GM12878 (cell line): ENCODE data around the gene CCDC32. TPM values are rescaled to one million over a fixed set of nuclear protein-coding genes. Genes with fewer than 3 reads are reported as not detected.

Source experiments
- ATAC-seq: fragments of 200-7000 bp; cut with Tn5 transposase; 3 replicates; pipeline ENCODE4 v1.9.1; 2020; ENCODE audit warnings: mild to moderate bottlenecking, moderate library complexity
- BruUV-seq: library from RNA; stranded (reverse); fragments of 400-500 nt; replicated peaks from 2 replicates; lab custom pipeline; 2021; lab: Mats Ljungman, UMichigan
- CTCF ChIA-PET: fragments of 300-600 bp; sonication (Branson Sonifier 250); formaldehyde crosslinking; extraction: SDS; loops from one replicate; lab custom pipeline; 2021; ENCODE audit warnings: inconsistent platforms; lab: Yijun Ruan, JAX
- POLR2A ChIA-PET: fragments of 350-600 bp; formaldehyde crosslinking; extraction: SDS; loops from one replicate; lab custom pipeline; 2021; ENCODE audit warnings: inconsistent platforms; lab: Charles Lee
- RAD21 ChIA-PET: fragments of 300-600 bp; sonication (Branson Sonifier 250); formaldehyde crosslinking; loops from one replicate; lab custom pipeline; 2023; ENCODE audit warnings: antibody characterized with exemption; ENCODE audit not compliant: unreplicated experiment; lab: Charles Lee
- SMC1A ChIA-PET: fragments of 300-600 bp; sonication (Branson Sonifier 250); formaldehyde crosslinking; loops from one replicate; lab custom pipeline; 2023; ENCODE audit not compliant: unreplicated experiment, uncharacterized antibody; lab: Charles Lee
- DNase-seq: peaks from one replicate; pipeline ENCODE4 v3.0.0-alpha.2; 2011; ENCODE audit warnings: low read depth, low spot score
- FAIRE-seq: peaks from 3 replicates; lab custom pipeline; 2011; peaks lifted over from hg19 to GRCh38; lab: Jason Lieb, UNC
- H2AFZ ChIP-seq: 2 replicates; pipeline ENCODE4 v1.6.0; 2011; ENCODE audit warnings: low read depth, low read length, control low read depth; ENCODE audit not compliant: control insufficient read depth
- H3K27ac ChIP-seq: 2 replicates; pipeline ENCODE4 v1.5.1; 2011; ENCODE audit warnings: control low read depth; ENCODE audit not compliant: control insufficient read depth, insufficient read depth
- H3K27me3 ChIP-seq, 2 experiments: replicated peaks in 1 of 2; 2 replicates each; pipeline versions ENCODE4 v1.6.0 to v1.6.1; 2011; ENCODE audit warnings: low read length in 1 of 2; ENCODE audit not compliant: control insufficient read depth in 2 of 2, insufficient read depth in 2 of 2
- H3K36me3 ChIP-seq, 2 experiments: 2 replicates each; pipeline ENCODE4 v1.5.1; 2011; ENCODE audit warnings: low read length in 1 of 2; ENCODE audit not compliant: control insufficient read depth in 2 of 2, insufficient read depth in 2 of 2
- H3K4me1 ChIP-seq: 2 replicates; pipeline ENCODE4 v1.6.1; 2011; ENCODE audit warnings: mild to moderate bottlenecking, low read length, moderate library complexity, mixed read lengths; ENCODE audit not compliant: control insufficient read depth, insufficient read depth
- H3K4me2 ChIP-seq: 2 replicates; pipeline ENCODE4 v1.6.0; 2011; ENCODE audit warnings: control low read depth; ENCODE audit not compliant: control insufficient read depth, insufficient read depth
- H3K4me3 ChIP-seq: fragments of 200-600 bp; sonication (generic); 2 replicates; pipeline ENCODE4 v1.5.1; 2016
- H3K79me2 ChIP-seq: 2 replicates; pipeline ENCODE4 v1.6.0; 2011; ENCODE audit warnings: low read length; ENCODE audit not compliant: control insufficient read depth, insufficient read depth
- H3K9ac ChIP-seq: 2 replicates; pipeline ENCODE4 v1.8.0; 2011; ENCODE audit warnings: low read length, control low read depth, mixed read lengths; ENCODE audit not compliant: control insufficient read depth, insufficient read depth
- H3K9me3 ChIP-seq: replicated peaks from 3 replicates; pipeline ENCODE4 v1.5.1; 2011; ENCODE audit warnings: mild to moderate bottlenecking, low read length; ENCODE audit not compliant: control insufficient read depth, insufficient read depth
- H4K20me1 ChIP-seq: 2 replicates; pipeline ENCODE4 v1.6.0; 2011; ENCODE audit not compliant: control insufficient read depth, insufficient read depth
- FOXK2 ChIP-seq: fragments of 450-650 bp; IDR thresholded peaks from 2 replicates; pipeline ENCODE4 v1.6.1; 2017; ENCODE audit warnings: mild to moderate bottlenecking, moderate library complexity
- MEF2A ChIP-seq: IDR thresholded peaks from 2 replicates; pipeline ENCODE4 v1.6.1; 2011; ENCODE audit warnings: low read depth, mild to moderate bottlenecking, low read length, moderate library complexity; ENCODE audit not compliant: insufficient read depth
- MYC ChIP-seq: IDR thresholded peaks from 2 replicates; pipeline ENCODE4 v1.6.1; 2011; ENCODE audit warnings: mild to moderate bottlenecking, low read length, moderate library complexity, inconsistent platforms; ENCODE audit not compliant: insufficient read depth, insufficient replicate concordance, insufficient read length, severe bottlenecking
- NFYB ChIP-seq: IDR thresholded peaks from 2 replicates; pipeline ENCODE4 v1.6.1; 2011; ENCODE audit warnings: low read depth, mild to moderate bottlenecking, low read length, improper control_type of control experiment, moderate library complexity; ENCODE audit not compliant: insufficient read depth
- TARDBP ChIP-seq: IDR thresholded peaks from 2 replicates; pipeline ENCODE4 v1.6.1; 2016; ENCODE audit warnings: borderline replicate concordance
- ZZZ3 ChIP-seq: IDR thresholded peaks from 2 replicates; pipeline ENCODE4 v1.6.1; 2011; ENCODE audit warnings: low read depth; ENCODE audit not compliant: control insufficient read depth, insufficient read length
- WGBS: methylation state at CpG from one replicate; pipeline ENCODE4 v1.1.6; 2016; ENCODE audit warnings: low lambda C conversion rate; ENCODE audit not compliant: insufficient replicate concordance, insufficient coverage; ENCODE audit errors: missing lambda C conversion rate; 5-methylcytosine and 5-hydroxymethylcytosine counted together
- in situ Hi-C: fragments of 300-500 bp; cut with MboI; formaldehyde crosslinking; loops from 9 replicates; pipeline ENCODE4 v1.14.3; 2018; ENCODE audit warnings: mixed read lengths
- intact Hi-C: fragments of 100-400 bp; cut with micrococcal nuclease; formaldehyde crosslinking; loops from one replicate; pipeline ENCODE4 v1.14.2; 2022; ENCODE audit not compliant: unreplicated experiment
- polyA plus RNA-seq, 11 experiments: library from polyadenylated mRNA; depleted of rRNA in 4 of 11; unstranded in 6 of 11; stranded (reverse) in 5 of 11; fragments of >200 nt; fragmentation: Nextera tagmentation in 4 of 11; fragmentation: Illumina TruSeq in 1 of 11; extraction: Ambion mirVana in 4 of 11; extraction: Trizol in 1 of 11; gene quantifications; 1 replicate in 1 of 11; 2 replicates in 10 of 11; pipeline versions ENCODE4 v1.2.1 to v1.2.3, GENCODE V29; 2011 to 2016; ENCODE audit warnings: inconsistent platforms in 2 of 11, missing spikeins in 2 of 11, low read depth in 1 of 11
- total RNA-seq, 4 experiments: library from RNA; depleted of rRNA in 3 of 4; stranded (reverse); fragments of >200 nt in 3 of 4; fragmentation: Illumina TruSeq in 1 of 4; extraction: Trizol in 1 of 4; gene quantifications; 2 replicates each; pipeline versions ENCODE4 v1.2.1 to v1.2.3, GENCODE V29; 2013 to 2021
- TF ChIP-seq, protein P1 (sequence below): fragments of 450-650 bp; IDR thresholded peaks from 2 replicates; pipeline ENCODE4 v1.6.1; 2017; ENCODE audit warnings: borderline replicate concordance
- TF ChIP-seq, protein P2 (sequence below): fragments of 450-650 bp; IDR thresholded peaks from 2 replicates; pipeline ENCODE4 v1.6.1; 2018; ENCODE audit warnings: mild to moderate bottlenecking, low read depth, moderate library complexity; ENCODE audit not compliant: partially characterized antibody
- TF ChIP-seq, protein P3 (sequence below): IDR thresholded peaks from 2 replicates; pipeline ENCODE4 v1.6.1; 2011; ENCODE audit warnings: mild to moderate bottlenecking, low read depth, low read length, moderate library complexity; ENCODE audit not compliant: insufficient replicate concordance

Gene CCDC32
- total and polyA plus RNA-seq, 10 of the 15 experiments (the other 5 are each of a cell fraction or from before 2014, with no cell fraction given), result 30.2 to 74.3 (median 46.5) TPM

DNA sequence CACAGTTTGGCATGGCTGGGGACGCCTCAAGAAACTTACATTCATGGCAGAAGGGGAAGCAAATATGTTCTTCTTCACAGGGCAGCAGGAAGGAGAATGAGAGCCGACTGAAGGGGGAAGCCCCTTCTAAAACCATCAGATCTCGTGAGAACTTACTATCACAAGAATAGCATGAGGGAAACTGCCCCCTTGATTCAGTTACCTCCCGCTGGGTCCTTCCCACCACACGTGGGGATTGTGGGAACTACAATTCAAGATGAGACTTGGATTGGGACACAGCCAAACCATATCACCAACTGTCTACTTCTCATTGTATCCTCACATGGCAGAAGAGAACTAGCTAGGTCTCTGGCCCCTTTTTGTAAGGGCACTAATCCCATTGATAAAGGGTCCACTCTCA, 30.5 kb downstream of the CCDC32 start:
- ChIA-PET CTCF (interaction anchor here (0.6 to 0.8 kb wide), 2 partner anchors 9 to 144 kb away, joined by 3 read pairs; no protein-coding TSS in a partner anchor), RAD21 (no interaction called here), SMC1A (interaction anchor here (0.6 to 1.4 kb wide), 2 partner anchors 248 to 472 kb away, joined by 3 to 4 read pairs; no protein-coding TSS in a partner anchor), POLR2A (interaction anchor here (0.6 kb wide), 1 partner anchor 31 kb away, joined by 3 read pairs; no protein-coding TSS in a partner anchor)
- Histone ChIP-seq H3K79me2 (no peaks in the 10 kb centered on the region), H3K9me3 (peaks cover 3% of the 10 kb centered on the region; the same call in 2 of the 3 replicates), H3K27ac (no peak overlapping the region), H3K4me2 (no peak overlapping the region), H2AFZ (no peak overlapping the region), H3K4me3 (no peak overlapping the region), H3K36me3 (no peaks in the 10 kb centered on the region; a peak in 2 of 4 replicates), H3K9ac (no peak overlapping the region), H4K20me1 (no peaks in the 10 kb centered on the region), H3K27me3 (no peaks in the 10 kb centered on the region), H3K4me1 (no peaks in the 10 kb centered on the region)
- TF ChIP-seq FOXK2 (no peak), NFYB (no peak)
- TF ChIP-seq, protein P1, sequence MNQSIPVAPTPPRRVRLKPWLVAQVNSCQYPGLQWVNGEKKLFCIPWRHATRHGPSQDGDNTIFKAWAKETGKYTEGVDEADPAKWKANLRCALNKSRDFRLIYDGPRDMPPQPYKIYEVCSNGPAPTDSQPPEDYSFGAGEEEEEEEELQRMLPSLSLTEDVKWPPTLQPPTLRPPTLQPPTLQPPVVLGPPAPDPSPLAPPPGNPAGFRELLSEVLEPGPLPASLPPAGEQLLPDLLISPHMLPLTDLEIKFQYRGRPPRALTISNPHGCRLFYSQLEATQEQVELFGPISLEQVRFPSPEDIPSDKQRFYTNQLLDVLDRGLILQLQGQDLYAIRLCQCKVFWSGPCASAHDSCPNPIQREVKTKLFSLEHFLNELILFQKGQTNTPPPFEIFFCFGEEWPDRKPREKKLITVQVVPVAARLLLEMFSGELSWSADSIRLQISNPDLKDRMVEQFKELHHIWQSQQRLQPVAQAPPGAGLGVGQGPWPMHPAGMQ, result no peak
- no peak for FAIRE-seq
- in situ Hi-C loops (no loop called here), intact Hi-C loops (no loop called here)
- no peak for DNase-seq
- ATAC-seq, result no peak
- BruUV-seq, result no TSS peak
- 30% methylated on average over 5 of the region's 5 CpGs for WGBS

DNA sequence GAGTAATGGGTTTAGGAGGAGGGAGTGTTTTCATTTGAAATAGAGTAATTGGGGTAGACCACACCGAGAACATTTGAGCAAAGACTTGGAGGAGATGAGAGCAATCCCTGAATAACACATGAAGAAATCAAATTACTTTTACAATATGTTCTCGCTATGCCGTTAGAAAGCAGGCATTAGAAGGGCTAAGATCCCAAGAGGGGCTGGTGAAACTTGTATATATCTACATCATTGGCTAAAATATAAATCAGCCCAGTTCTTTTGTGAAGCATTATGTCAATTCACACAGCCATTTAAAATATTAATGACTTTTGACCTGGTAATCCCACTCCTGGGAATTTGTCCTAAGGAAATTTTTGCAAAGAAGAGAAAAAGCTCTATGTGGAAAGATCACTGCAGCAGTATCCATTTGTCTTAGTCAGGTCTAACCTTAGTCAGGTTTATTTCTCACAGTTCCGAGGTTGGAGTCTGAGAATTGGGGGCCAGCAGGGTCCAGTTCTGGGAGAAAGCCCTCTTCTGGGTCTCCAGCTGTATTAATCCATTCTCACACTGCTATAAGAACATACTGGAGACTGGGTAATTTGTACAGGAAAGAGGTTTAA, 31.0 kb downstream of the CCDC32 start:
- in situ Hi-C loops, result no loop called here
- POLR2A ChIA-PET, result no interaction called here
- TF ChIP-seq ZZZ3, result no peak
- TF ChIP-seq NFYB, result no peak
- TF ChIP-seq MYC, result no peak
- no peak for TF ChIP-seq TARDBP
- TF ChIP-seq, protein P2, sequence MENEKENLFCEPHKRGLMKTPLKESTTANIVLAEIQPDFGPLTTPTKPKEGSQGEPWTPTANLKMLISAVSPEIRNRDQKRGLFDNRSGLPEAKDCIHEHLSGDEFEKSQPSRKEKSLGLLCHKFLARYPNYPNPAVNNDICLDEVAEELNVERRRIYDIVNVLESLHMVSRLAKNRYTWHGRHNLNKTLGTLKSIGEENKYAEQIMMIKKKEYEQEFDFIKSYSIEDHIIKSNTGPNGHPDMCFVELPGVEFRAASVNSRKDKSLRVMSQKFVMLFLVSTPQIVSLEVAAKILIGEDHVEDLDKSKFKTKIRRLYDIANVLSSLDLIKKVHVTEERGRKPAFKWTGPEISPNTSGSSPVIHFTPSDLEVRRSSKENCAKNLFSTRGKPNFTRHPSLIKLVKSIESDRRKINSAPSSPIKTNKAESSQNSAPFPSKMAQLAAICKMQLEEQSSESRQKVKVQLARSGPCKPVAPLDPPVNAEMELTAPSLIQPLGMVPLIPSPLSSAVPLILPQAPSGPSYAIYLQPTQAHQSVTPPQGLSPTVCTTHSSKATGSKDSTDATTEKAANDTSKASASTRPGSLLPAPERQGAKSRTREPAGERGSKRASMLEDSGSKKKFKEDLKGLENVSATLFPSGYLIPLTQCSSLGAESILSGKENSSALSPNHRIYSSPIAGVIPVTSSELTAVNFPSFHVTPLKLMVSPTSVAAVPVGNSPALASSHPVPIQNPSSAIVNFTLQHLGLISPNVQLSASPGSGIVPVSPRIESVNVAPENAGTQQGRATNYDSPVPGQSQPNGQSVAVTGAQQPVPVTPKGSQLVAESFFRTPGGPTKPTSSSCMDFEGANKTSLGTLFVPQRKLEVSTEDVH, result no peak
- TF ChIP-seq MEF2A, result no peak
- TF ChIP-seq, protein P3, sequence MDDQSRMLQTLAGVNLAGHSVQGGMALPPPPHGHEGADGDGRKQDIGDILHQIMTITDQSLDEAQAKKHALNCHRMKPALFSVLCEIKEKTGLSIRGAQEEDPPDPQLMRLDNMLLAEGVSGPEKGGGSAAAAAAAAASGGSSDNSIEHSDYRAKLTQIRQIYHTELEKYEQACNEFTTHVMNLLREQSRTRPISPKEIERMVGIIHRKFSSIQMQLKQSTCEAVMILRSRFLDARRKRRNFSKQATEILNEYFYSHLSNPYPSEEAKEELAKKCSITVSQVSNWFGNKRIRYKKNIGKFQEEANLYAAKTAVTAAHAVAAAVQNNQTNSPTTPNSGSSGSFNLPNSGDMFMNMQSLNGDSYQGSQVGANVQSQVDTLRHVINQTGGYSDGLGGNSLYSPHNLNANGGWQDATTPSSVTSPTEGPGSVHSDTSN, result no peak

More for the DNA sequence above, 31.0 kb downstream of the CCDC32 start:
- 95% methylated on average over 4 of the region's 4 CpGs for WGBS
- ChIA-PET RAD21 (no interaction called here), SMC1A (interaction anchor here (0.6 to 1.4 kb wide), 2 partner anchors 248 to 472 kb away, joined by 3 to 4 read pairs; no protein-coding TSS in a partner anchor), CTCF (interaction anchor here (0.8 kb wide), 1 partner anchor 10 kb away, joined by 3 read pairs; no protein-coding TSS in a partner anchor)
- BruUV-seq, result no TSS peak
- ATAC-seq, result no peak
- H2AFZ ChIP-seq, result no peak overlapping the region
- H3K4me2 ChIP-seq, result no peak overlapping the region
- H3K9me3 ChIP-seq, result peaks cover 3% of the 10 kb centered on the region; the same call in 2 of the 3 replicates
- H3K4me3 ChIP-seq, result no peak overlapping the region
- H4K20me1 ChIP-seq, result no peaks in the 10 kb centered on the region
- no peaks in the 10 kb centered on the region; a peak in 1 of 4 replicates for H3K36me3 ChIP-seq
- intact Hi-C loops, result no loop called here
- no peak for FAIRE-seq
- H3K27ac ChIP-seq, result no peak overlapping the region
- no peaks in the 10 kb centered on the region for H3K27me3 ChIP-seq
- H3K79me2 ChIP-seq, result no peaks in the 10 kb centered on the region
- no peak overlapping the region for H3K9ac ChIP-seq
- no peaks in the 10 kb centered on the region for H3K4me1 ChIP-seq
- DNase-seq, result no peak
